Activated T-cell treated with anti-CD3 and anti-CD28 coated beads for 24 hours (primary cell): ENCODE measurements around the gene PPIP5K1.
"Not testable (repeated sequence)": the region's sequence is repeated elsewhere in the genome, so short reads cannot be mapped to it uniquely, and the experiment has no call there.

Source experiments
- DNase-seq: peaks from one replicate; pipeline ENCODE4 v3.0.0-alpha.2; 2020; ENCODE audit warnings: low read depth

The PPIP5K1 gene

GRCh38 chr15:43545426-43545825, 44.6 kb downstream of the PPIP5K1 start:
- DNase-seq = no peak

- DNase-seq = no peak
Observed at GRCh38 chr15:43544266-43544665, 45.7 kb downstream of the PPIP5K1 start.

- no peak for DNase-seq
Observed at GRCh38 chr15:43541785-43542184, 48.2 kb downstream of the PPIP5K1 start.

- DNase-seq = no peak
Observed at GRCh38 chr15:43538091-43538490, 51.9 kb downstream of the PPIP5K1 start.

GRCh38 chr15:43534897-43535296, 55.1 kb downstream of the PPIP5K1 start:
- DNase-seq = no peak

GRCh38 chr15:43532826-43533225, 57.2 kb downstream of the PPIP5K1 start:
- not testable (repeated sequence) for DNase-seq

GRCh38 chr15:43531018-43531670, 58.9 kb downstream of the PPIP5K1 start:
- no peak for DNase-seq

GRCh38 chr15:43529587-43530345, 60.2 kb downstream of the PPIP5K1 start:
- no peak for DNase-seq

- no peak for DNase-seq
Observed at GRCh38 chr15:43529141-43529540, 60.9 kb downstream of the PPIP5K1 start.

GRCh38 chr15:43528542-43529007, 61.4 kb downstream of the PPIP5K1 start:
- no peak for DNase-seq

GRCh38 chr15:43527802-43528541, 62.0 kb downstream of the PPIP5K1 start:
- DNase-seq = no peak

- no peak for DNase-seq
Observed at GRCh38 chr15:43527016-43527801, 62.8 kb downstream of the PPIP5K1 start.

GRCh38 chr15:43526261-43526930, 63.6 kb downstream of the PPIP5K1 start:
- no peak for DNase-seq

- no peak for DNase-seq
Observed at GRCh38 chr15:43525131-43525530, 64.9 kb downstream of the PPIP5K1 start.

GRCh38 chr15:43524254-43524845, 65.7 kb downstream of the PPIP5K1 start:
- no peak for DNase-seq

GRCh38 chr15:43523646-43524045, 66.4 kb downstream of the PPIP5K1 start:
- DNase-seq = no peak

- no peak for DNase-seq
Observed at GRCh38 chr15:43522247-43522646, 67.8 kb downstream of the PPIP5K1 start.

GRCh38 chr15:43521419-43521818, 68.6 kb downstream of the PPIP5K1 start:
- DNase-seq = no peak

- DNase-seq = no peak
Observed at GRCh38 chr15:43520138-43520537, 69.9 kb downstream of the PPIP5K1 start.

GRCh38 chr15:43519196-43519595, 70.8 kb downstream of the PPIP5K1 start:
- DNase-seq = no peak

GRCh38 chr15:43518197-43518761, 71.7 kb downstream of the PPIP5K1 start:
- no peak for DNase-seq
